Measurements from ENCODE around the gene ZFAND2B. TPM values are rescaled to one million over a fixed set of nuclear protein-coding genes. Genes with fewer than 3 reads are reported as not detected.

ZFAND2B gene
- total RNA-seq, 3 donors from 2014 or later = 43.6 to 52.0 (median 45.0) TPM

DNA sequence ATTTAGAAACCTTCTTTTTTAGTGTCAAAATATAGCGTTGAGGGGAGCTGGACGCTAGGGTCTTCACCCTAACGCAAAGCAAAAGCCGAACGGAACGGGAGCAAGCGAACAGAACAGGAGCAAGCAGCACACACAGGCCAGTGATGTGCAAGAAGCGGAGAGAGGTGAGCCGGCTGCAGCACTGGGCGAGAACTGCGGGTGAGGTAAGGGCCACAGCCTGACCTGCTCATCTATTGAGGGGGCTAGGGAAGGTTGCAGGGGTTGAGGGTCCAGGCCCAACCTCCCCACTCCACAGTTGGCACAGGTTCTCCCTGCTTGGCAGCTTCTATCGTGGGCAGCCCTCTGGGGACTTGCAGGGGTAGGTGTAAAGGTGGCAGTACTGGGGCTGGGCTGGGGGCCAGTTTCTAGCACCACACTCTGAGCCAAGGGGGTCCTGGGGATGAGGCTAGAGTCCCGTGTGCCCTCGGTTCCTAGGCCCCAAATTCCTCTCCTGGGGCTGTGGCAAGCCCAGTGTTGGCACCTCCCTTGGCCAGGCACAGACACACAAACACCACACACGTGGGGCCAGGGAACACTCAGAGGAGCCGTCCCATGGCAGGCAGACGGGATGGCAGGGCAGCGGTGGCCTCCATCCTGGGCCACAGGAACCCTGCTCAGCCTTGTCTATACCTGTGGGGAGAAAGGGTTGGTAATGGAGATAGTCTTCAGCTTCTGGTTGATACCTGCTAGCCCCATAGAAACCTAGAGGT, 13.4 kb downstream of the ZFAND2B start:
- Histone ChIP-seq H3K4me1 (peaks cover 9 to 17% of the 10 kb centered on the region in 2 donors), H3K4me3 (no peak overlapping the region), H3K36me3 (peaks cover 6% of the 10 kb centered on the region), H3K27me3 (no peaks in the 10 kb centered on the region), H3K9me3 (no peaks in the 10 kb centered on the region), H3K27ac (peak overlapping the region in 1 of 2 donors; percentile 0)
- no peak for DNase-seq (ENCODE audit: low spot score in 2 of 2)
- TF ChIP-seq, protein P1, sequence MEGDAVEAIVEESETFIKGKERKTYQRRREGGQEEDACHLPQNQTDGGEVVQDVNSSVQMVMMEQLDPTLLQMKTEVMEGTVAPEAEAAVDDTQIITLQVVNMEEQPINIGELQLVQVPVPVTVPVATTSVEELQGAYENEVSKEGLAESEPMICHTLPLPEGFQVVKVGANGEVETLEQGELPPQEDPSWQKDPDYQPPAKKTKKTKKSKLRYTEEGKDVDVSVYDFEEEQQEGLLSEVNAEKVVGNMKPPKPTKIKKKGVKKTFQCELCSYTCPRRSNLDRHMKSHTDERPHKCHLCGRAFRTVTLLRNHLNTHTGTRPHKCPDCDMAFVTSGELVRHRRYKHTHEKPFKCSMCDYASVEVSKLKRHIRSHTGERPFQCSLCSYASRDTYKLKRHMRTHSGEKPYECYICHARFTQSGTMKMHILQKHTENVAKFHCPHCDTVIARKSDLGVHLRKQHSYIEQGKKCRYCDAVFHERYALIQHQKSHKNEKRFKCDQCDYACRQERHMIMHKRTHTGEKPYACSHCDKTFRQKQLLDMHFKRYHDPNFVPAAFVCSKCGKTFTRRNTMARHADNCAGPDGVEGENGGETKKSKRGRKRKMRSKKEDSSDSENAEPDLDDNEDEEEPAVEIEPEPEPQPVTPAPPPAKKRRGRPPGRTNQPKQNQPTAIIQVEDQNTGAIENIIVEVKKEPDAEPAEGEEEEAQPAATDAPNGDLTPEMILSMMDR (IDR thresholded peaks at IDR 0.05) = no peak
- TF ChIP-seq POLR2A (IDR thresholded peaks at IDR 0.05) (no peak), POLR2AphosphoS5 (IDR thresholded peaks at IDR 0.05) (no peak)
- intact Hi-C loops (cut with DNase I; ENCODE audit: low total_unique reads) = no loop called here

- no peak overlapping the region for H3K27ac ChIP-seq
These were observed 14.2 kb downstream of the ZFAND2B start for GRCh38 chr2:219220652-219221402.

GRCh38 chr2:219221957-219222518, 15.5 kb downstream of the ZFAND2B start:
- Histone ChIP-seq H3K36me3 (peaks cover 12% of the 10 kb centered on the region), H3K27ac (no peak overlapping the region), H3K4me3 (no peak overlapping the region), H3K4me1 (peaks cover 8 to 17% of the 10 kb centered on the region in 2 donors), H3K27me3 (no peaks in the 10 kb centered on the region), H3K9me3 (no peaks in the 10 kb centered on the region)
- TF ChIP-seq POLR2A (IDR thresholded peaks at IDR 0.05) (no peak), POLR2AphosphoS5 (IDR thresholded peaks at IDR 0.05) (no peak)
- intact Hi-C loops (cut with DNase I; ENCODE audit: low total_unique reads) = no loop called here
- no peak for DNase-seq (ENCODE audit: low spot score in 2 of 2)

More at GRCh38 chr2:219220652-219221402, 14.2 kb downstream of the ZFAND2B start:
- intact Hi-C loops (cut with DNase I; ENCODE audit: low total_unique reads) = no loop called here
- Histone ChIP-seq H3K9me3 (no peaks in the 10 kb centered on the region), H3K27me3 (no peaks in the 10 kb centered on the region), H3K4me1 (peaks cover 9 to 17% of the 10 kb centered on the region in 2 donors), H3K4me3 (no peak overlapping the region), H3K36me3 (peaks cover 12% of the 10 kb centered on the region)
- TF ChIP-seq, protein P1 (IDR thresholded peaks at IDR 0.05) = no peak
- TF ChIP-seq POLR2A (IDR thresholded peaks at IDR 0.05) (no peak), POLR2AphosphoS5 (IDR thresholded peaks at IDR 0.05) (no peak)
- no peak for DNase-seq (ENCODE audit: low spot score in 2 of 2)

DNA sequence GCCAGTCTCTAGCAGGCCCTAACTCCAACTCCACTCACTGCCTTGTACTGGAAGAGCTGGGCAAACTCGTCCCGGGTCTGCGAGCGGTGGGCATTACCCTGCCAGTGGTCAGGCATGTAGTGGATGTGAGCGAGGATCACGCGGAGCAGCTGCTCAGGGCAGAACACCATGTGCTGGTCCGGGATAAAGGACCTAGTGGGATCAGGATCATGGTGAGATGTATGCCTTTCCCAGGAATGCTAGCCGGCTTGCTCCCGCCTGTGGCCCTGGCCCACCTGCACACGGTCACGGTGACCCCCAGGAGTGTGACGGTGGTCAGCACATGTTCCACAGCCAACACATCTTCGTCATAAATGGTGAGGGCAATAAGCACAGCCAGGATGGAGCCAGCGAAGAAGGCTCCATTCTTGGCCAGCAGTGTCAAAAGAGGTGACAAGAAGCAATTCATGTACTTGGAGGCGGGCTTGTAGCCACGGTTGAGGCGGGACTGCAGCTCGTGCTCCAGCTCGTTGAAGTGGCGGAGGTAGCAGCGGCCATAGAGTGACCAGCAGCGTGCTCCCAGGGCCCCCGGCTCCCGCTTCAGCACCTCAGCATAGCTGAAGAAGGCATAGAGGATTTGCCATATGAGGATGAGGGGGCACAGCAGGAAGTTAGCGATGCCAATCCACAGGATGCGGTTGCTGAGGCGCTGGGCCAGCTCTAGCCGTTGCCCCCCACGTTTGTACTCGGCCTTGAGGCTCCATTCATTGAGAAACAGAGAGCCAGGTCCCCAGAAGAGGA, 17.4 kb downstream of the ZFAND2B start:
- intact Hi-C loops (cut with DNase I; ENCODE audit: low total_unique reads) = no loop called here
- Histone ChIP-seq H3K36me3 (peaks cover 12% of the 10 kb centered on the region), H3K27ac (no peak overlapping the region)

More for the DNA sequence above, 17.4 kb downstream of the ZFAND2B start:
- Histone ChIP-seq H3K9me3 (no peaks in the 10 kb centered on the region), H3K4me1 (peaks cover 11 to 14% of the 10 kb centered on the region in 2 donors), H3K4me3 (no peak overlapping the region), H3K27me3 (no peaks in the 10 kb centered on the region)
- TF ChIP-seq POLR2AphosphoS5 (IDR thresholded peaks at IDR 0.05) = no peak
- TF ChIP-seq, protein P1 (IDR thresholded peaks at IDR 0.05) = no peak
- TF ChIP-seq POLR2A (IDR thresholded peaks at IDR 0.05) = no peak
- DNase-seq (ENCODE audit: low spot score in 2 of 2) = no peak
